ENCODE measurements around the gene RNF227. TPM values are rescaled to one million over a fixed set of nuclear protein-coding genes. Genes with fewer than 3 reads are reported as not detected.

RNF227 gene
- total RNA-seq, 1 donor from 2014 or later: 4.0 TPM

DNA sequence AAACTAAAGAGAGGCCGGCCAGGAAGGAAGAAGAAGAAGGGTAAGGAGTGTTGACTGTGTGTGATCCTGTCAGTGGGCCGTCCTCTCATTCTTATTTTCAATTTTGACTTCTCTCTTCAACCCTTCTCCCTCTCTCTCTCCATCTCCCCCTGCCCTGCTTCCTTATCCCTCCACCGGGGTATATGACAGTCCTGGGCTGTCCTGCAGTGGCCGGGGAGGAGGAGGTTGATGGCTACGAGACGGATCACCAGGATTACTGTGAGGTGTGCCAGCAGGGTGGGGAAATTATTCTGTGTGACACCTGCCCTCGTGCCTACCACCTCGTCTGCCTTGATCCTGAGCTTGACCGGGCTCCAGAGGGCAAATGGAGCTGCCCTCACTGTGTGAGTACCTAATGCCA lies 21.9 kb downstream of the RNF227 start:
- TF ChIP-seq, protein P1, sequence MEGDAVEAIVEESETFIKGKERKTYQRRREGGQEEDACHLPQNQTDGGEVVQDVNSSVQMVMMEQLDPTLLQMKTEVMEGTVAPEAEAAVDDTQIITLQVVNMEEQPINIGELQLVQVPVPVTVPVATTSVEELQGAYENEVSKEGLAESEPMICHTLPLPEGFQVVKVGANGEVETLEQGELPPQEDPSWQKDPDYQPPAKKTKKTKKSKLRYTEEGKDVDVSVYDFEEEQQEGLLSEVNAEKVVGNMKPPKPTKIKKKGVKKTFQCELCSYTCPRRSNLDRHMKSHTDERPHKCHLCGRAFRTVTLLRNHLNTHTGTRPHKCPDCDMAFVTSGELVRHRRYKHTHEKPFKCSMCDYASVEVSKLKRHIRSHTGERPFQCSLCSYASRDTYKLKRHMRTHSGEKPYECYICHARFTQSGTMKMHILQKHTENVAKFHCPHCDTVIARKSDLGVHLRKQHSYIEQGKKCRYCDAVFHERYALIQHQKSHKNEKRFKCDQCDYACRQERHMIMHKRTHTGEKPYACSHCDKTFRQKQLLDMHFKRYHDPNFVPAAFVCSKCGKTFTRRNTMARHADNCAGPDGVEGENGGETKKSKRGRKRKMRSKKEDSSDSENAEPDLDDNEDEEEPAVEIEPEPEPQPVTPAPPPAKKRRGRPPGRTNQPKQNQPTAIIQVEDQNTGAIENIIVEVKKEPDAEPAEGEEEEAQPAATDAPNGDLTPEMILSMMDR (conservative IDR thresholded peaks at IDR 0.05): no peak
- no peak overlapping the region for H3K27ac Mint-ChIP-seq (ENCODE audit: unreplicated experiment)
- H3K27me3 Mint-ChIP-seq (ENCODE audit: low read depth): no peaks in the 10 kb centered on the region
- no peak for DNase-seq (ENCODE audit: low read depth, low spot score)
- no peak overlapping the region for H3K4me3 Mint-ChIP-seq
- H3K9me3 Mint-ChIP-seq: no peaks in the 10 kb centered on the region
- H3K36me3 Mint-ChIP-seq (ENCODE audit: low read depth): peaks cover 22% of the 10 kb centered on the region
- peaks cover 14% of the 10 kb centered on the region for H3K4me1 Mint-ChIP-seq

DNA sequence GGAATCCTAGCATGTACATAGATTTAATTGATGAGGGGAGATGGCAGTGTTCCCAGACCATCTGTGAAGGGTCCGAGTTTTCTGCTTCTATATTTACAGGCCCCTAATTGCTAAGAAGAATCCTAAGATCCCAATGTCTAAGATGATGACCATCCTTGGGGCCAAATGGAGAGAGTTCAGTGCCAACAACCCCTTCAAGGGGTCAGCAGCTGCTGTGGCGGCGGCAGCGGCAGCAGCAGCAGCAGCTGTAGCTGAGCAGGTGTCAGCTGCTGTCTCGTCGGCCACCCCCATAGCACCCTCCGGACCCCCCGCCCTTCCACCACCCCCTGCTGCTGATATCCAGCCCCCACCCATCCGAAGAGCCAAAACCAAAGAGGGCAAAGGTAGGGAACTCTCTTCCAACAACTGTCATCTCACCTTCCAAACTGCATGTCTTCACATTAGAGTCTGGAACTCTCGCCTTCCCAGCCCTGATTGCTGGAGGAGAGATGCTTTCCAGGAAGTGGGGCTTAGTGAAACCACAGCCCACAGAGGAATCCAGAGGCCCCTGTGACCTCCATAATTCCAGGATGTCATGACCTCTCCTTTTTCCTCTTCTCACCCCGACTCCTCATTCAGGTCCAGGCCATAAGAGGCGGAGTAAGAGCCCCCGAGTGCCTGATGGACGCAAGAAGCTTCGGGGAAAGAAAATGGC lies 22.8 kb downstream of the RNF227 start:
- TF ChIP-seq, protein P1 (conservative IDR thresholded peaks at IDR 0.05): no peak
- no peak for DNase-seq (ENCODE audit: low read depth, low spot score)
- Mint-ChIP-seq H3K4me1 (peaks cover 14% of the 10 kb centered on the region), H3K27ac (ENCODE audit: unreplicated experiment) (no peak overlapping the region), H3K27me3 (ENCODE audit: low read depth) (no peaks in the 10 kb centered on the region), H3K9me3 (no peaks in the 10 kb centered on the region), H3K36me3 (ENCODE audit: low read depth) (peaks cover 23% of the 10 kb centered on the region), H3K4me3 (no peak overlapping the region)

DNA sequence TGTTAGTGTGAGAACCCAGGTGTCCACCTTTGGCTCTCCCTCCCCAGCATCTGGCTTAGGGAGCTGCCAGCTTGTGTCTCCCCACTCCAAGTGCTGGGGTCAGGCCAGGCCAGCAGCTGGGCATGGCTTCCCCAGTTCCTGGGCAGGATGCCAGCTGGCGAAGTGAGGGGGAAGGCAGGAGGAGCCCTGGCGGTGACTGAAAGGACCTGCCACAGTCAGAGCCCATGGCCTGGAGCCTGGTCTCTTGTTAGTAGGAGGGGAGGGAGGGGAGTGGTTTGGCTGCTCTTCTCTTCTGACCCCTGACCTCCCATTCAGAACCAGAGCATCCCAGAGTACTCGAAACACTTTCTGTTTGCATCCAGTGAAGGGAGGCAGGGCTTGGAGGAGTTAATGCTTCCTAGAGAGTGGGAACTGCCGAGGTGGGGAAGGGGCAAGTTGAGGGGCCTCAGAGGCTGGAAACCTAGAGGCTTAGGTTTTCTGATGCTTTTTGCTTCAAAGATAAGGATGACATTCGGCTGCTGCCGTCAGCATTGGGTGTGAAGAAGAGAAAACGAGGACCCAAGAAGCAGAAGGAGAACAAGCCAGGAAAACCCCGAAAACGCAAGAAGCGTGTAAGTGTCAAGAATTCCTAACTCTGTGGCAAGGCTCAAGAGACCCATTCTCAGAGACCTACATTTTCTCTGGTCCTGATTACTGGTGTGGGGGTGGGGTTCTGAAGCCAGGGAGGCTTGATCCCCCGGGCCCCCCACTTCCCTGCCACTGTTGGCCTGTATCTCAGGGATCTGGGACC lies 26.7 kb downstream of the RNF227 start:
- no peak overlapping the region for H3K27ac Mint-ChIP-seq (ENCODE audit: unreplicated experiment)
- no peaks in the 10 kb centered on the region for H3K9me3 Mint-ChIP-seq
- H3K27me3 Mint-ChIP-seq (ENCODE audit: low read depth): no peaks in the 10 kb centered on the region
- TF ChIP-seq, protein P1 (conservative IDR thresholded peaks at IDR 0.05): peak; percentile 53
- peaks cover 10% of the 10 kb centered on the region for H3K36me3 Mint-ChIP-seq (ENCODE audit: low read depth)
- H3K4me1 Mint-ChIP-seq: peaks cover under 1% of the 10 kb centered on the region
- DNase-seq (ENCODE audit: low read depth, low spot score): peak; percentile 43
- no peak overlapping the region for H3K4me3 Mint-ChIP-seq

DNA sequence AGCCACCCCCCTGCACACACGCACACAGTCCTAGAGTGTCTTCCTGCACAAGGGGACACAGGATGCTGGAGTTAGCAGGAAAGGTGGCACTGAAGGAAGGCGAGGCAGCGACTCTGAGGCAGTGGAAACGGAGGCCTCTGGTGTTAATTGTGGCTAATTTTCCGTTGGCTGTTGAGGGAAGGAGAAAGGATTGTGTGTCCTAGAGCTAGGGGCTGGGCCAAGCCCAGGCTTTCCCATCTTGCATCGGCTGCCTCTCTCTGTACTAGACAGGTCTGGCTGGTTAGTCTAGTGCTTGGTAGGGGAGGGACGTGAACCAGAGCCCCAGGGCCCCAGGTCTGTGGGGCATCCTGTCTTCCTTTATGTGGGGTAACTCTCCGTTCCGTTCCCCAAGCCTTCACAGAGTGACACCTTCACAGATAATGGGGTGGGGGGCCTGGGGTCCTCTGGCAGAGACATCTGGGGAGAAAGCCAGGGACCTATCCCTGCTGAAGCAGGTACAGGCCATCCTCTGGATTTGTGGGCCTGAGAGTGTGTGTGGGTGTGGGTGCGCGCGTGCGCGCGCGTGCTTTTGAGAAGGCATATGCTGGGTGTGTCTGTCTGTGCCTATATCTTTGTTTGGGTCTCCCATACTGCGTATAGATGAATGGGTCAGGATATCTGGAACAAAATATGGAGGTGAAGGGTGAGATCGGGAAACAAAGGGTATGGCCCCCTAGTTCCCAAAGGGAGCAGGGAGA lies 27.7 kb downstream of the RNF227 start, which contains the start of gene CHD3:
CHD3 (plus strand) TSS at position 606 of the 737 bp plus-strand sequence. CDS start 212 bp downstream, outside the sequence.
- TF ChIP-seq, protein P1 (conservative IDR thresholded peaks at IDR 0.05): no peak
- no peak for DNase-seq (ENCODE audit: low read depth, low spot score)
- no peak within 1 kb of the TSS for H3K4me3 Mint-ChIP-seq

DNA sequence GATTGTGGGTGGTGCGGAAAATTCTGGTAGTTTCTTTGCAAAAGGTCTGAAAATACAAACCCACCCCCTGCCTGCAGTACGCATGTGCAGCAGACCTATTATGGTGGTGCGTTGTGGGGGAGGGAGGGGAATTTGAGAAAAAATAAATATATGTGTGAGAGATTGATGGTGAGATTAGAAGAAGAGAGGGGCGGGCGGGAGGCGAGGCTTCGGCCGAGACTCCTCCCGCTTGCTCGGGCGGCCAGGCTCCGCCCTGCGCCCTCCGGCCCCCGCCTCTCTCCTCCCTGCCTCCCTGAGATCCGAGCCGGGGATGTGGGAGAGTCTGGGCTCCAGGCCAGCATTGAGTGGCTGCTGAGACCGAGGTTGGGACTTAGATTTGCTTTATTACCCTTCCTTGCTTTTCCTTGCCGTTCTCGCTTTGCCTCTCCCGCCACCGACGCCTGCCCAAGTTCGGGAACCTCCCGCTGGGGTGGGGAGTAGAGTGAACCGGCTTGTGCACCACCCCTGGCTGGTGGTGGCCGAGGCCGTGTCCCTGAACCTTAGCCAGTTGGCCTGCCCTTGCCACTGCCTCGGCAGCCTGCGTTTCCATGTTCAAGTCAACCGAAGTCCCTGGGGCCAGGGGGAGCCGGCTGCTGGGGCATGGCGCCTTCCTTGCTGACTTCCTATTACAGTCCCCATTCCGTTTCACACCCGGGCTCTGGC lies 28.5 kb downstream of the RNF227 start:
- H3K36me3 Mint-ChIP-seq (ENCODE audit: low read depth): peaks cover 8% of the 10 kb centered on the region
- H3K27me3 Mint-ChIP-seq (ENCODE audit: low read depth): no peaks in the 10 kb centered on the region
- no peak overlapping the region for H3K4me3 Mint-ChIP-seq
- H3K9me3 Mint-ChIP-seq: no peaks in the 10 kb centered on the region
- H3K4me1 Mint-ChIP-seq: no peaks in the 10 kb centered on the region
- H3K27ac Mint-ChIP-seq (ENCODE audit: unreplicated experiment): no peak overlapping the region
- DNase-seq (ENCODE audit: low read depth, low spot score): peak; percentile 69
- TF ChIP-seq, protein P1 (conservative IDR thresholded peaks at IDR 0.05): no peak

More for the DNA sequence above, 27.7 kb downstream of the RNF227 start, which contains the start of gene CHD3:
- no peaks in the 10 kb centered on the region for H3K4me1 Mint-ChIP-seq
- H3K9me3 Mint-ChIP-seq: no peaks in the 10 kb centered on the region
- no peak within 1 kb of the TSS for H3K27ac Mint-ChIP-seq (ENCODE audit: unreplicated experiment)
- H3K27me3 Mint-ChIP-seq (ENCODE audit: low read depth): no peaks in the 10 kb centered on the region
- H3K36me3 Mint-ChIP-seq (ENCODE audit: low read depth): peaks cover 8% of the 10 kb centered on the region

Data from neural crest cell (in vitro differentiated cells).